Hepatocyte (in vitro differentiated cells): Measurements from ENCODE around the gene OSBPL3. TPM values are rescaled to one million over a fixed set of nuclear protein-coding genes. Genes with fewer than 3 reads are reported as not detected.

Source experiments
- DNase-seq: peaks from one replicate; pipeline ENCODE4 v3.0.0-alpha.2; 2016; ENCODE audit warnings: low spot score
- H2AFZ ChIP-seq: fragments of 200-600 bp; sonication (generic); 2 replicates; pipeline ENCODE4 v1.6.0; 2016; ENCODE audit warnings: antibody characterized with exemption, mild to moderate bottlenecking
- H3K27ac ChIP-seq: fragments of 200-600 bp; sonication (generic); 2 replicates; pipeline ENCODE4 v1.5.1; 2016; ENCODE audit warnings: mild to moderate bottlenecking
- H3K27me3 ChIP-seq: fragments of 200-600 bp; sonication (generic); 2 replicates; pipeline ENCODE4 v1.6.1; 2016
- H3K36me3 ChIP-seq: fragments of 200-600 bp; sonication (generic); replicated peaks from 2 replicates; pipeline ENCODE4 v1.5.1; 2016; ENCODE audit warnings: low read depth; ENCODE audit not compliant: insufficient read depth
- H3K4me1 ChIP-seq: fragments of 200-600 bp; sonication (generic); 2 replicates; pipeline ENCODE4 v1.5.1; 2016; ENCODE audit warnings: mild to moderate bottlenecking, moderate library complexity; ENCODE audit not compliant: insufficient read depth
- H3K4me2 ChIP-seq: fragments of 200-600 bp; sonication (generic); 2 replicates; pipeline ENCODE4 v1.6.0; 2016
- H3K4me3 ChIP-seq: fragments of 200-600 bp; sonication (generic); 2 replicates; pipeline ENCODE4 v1.5.1; 2016; ENCODE audit warnings: mild to moderate bottlenecking
- H3K79me2 ChIP-seq: fragments of 200-600 bp; sonication (generic); 2 replicates; pipeline ENCODE4 v1.6.0; 2017; ENCODE audit warnings: mild to moderate bottlenecking
- H3K9me2 ChIP-seq: fragments of 200-600 bp; sonication (generic); replicated peaks from 2 replicates; pipeline ENCODE4 v1.6.0; 2017; ENCODE audit warnings: mild to moderate bottlenecking; ENCODE audit not compliant: insufficient read depth
- H3K9me3 ChIP-seq: fragments of 200-600 bp; sonication (generic); 2 replicates; pipeline ENCODE4 v1.5.1; 2016; ENCODE audit warnings: low read depth, mild to moderate bottlenecking
- H4K20me1 ChIP-seq: fragments of 200-600 bp; sonication (generic); 2 replicates; pipeline ENCODE4 v1.6.0; 2016; ENCODE audit warnings: mild to moderate bottlenecking; ENCODE audit not compliant: insufficient read depth, poor library complexity, severe bottlenecking
- EZH2 ChIP-seq: fragments of 200-600 bp; sonication (generic); IDR thresholded peaks from 2 replicates; pipeline ENCODE4 v1.6.1; 2016; ENCODE audit warnings: antibody characterized with exemption, mild to moderate bottlenecking, borderline replicate concordance
- EZH2phosphoT487 ChIP-seq: fragments of 200-600 bp; sonication (generic); IDR thresholded peaks from one replicate; pipeline ENCODE4 v1.6.1; 2018; ENCODE audit warnings: antibody characterized with exemption, mild to moderate bottlenecking, low read depth, moderate library complexity; ENCODE audit not compliant: unreplicated experiment, severe bottlenecking
- WGBS: methylation state at CpG from one replicate; pipeline ENCODE4 v1.1.6; 2016; ENCODE audit warnings: low lambda C conversion rate; ENCODE audit errors: missing lambda C conversion rate; 5-methylcytosine and 5-hydroxymethylcytosine counted together
- polyA plus RNA-seq: library from polyadenylated mRNA; unstranded; fragments of >200 nt; fragmentation: Nextera tagmentation; extraction: Ambion mirVana; gene quantifications from 2 replicates; pipeline ENCODE4 v1.2.1, GENCODE V29; 2016
- total RNA-seq: library from RNA; depleted of rRNA; stranded (reverse); fragments of >200 nt; gene quantifications from 2 replicates; pipeline ENCODE4 v1.2.3, GENCODE V29; 2014
- TF ChIP-seq, protein P1 (sequence below): fragments of 200-600 bp; sonication (generic); IDR thresholded peaks from 2 replicates; pipeline ENCODE4 v1.5.1; 2016; ENCODE audit warnings: antibody characterized with exemption, mild to moderate bottlenecking; ENCODE audit not compliant: poor library complexity

OSBPL3 gene
- total and polyA plus RNA-seq, 2 experiments from 2014 or later = 11.4 to 18.0 TPM

DNA sequence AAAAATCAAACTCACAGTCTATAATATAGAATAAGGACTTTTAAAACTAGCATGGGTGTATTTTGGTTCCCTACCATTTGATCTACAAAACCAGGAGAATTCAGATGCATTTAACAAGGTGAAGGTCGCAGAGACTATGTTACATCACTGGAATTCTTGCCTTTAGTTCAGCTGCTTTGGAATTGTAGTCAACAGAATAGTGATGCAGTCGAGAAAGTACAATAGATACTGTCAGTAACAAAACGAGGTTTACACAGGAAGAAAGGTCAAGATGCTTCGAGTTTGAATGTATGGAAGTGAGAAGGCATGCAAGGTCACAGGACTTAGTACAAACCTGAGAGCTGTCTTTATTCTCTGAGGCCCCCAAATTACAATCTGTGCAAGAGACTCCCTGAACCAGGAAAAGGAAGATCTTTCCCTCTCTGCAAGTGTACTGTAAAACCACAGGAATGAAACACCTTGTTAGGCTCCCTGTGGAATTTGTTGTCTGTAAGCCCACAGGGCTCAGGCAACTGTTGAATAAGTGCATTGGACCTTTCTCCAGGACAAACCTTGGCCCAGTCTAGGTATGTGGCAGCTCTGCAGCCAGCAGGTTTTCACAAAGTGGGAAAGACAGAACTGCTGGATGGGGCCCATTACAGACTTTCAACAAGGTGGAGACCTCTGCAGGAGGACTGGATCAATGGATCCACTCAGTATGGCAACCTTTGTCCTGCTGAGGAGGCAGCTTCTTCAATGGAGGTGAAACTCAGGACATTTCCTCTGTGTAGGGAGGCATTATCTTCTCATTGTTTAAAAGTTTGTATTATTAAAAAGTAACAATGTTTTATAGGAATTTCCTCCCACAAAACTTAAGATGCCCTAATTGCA, 121.6 kb downstream of the OSBPL3 start:
- 68% methylated on average over 4 of the region's 4 CpGs for WGBS
- H4K20me1 ChIP-seq = no peaks in the 10 kb centered on the region
- TF ChIP-seq EZH2phosphoT487 (no peak), EZH2 (no peak)
- TF ChIP-seq, protein P1, sequence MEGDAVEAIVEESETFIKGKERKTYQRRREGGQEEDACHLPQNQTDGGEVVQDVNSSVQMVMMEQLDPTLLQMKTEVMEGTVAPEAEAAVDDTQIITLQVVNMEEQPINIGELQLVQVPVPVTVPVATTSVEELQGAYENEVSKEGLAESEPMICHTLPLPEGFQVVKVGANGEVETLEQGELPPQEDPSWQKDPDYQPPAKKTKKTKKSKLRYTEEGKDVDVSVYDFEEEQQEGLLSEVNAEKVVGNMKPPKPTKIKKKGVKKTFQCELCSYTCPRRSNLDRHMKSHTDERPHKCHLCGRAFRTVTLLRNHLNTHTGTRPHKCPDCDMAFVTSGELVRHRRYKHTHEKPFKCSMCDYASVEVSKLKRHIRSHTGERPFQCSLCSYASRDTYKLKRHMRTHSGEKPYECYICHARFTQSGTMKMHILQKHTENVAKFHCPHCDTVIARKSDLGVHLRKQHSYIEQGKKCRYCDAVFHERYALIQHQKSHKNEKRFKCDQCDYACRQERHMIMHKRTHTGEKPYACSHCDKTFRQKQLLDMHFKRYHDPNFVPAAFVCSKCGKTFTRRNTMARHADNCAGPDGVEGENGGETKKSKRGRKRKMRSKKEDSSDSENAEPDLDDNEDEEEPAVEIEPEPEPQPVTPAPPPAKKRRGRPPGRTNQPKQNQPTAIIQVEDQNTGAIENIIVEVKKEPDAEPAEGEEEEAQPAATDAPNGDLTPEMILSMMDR = no peak
- H3K27ac ChIP-seq = no peak overlapping the region
- H3K4me3 ChIP-seq = no peak overlapping the region
- no peak for DNase-seq
- no peaks in the 10 kb centered on the region for H3K27me3 ChIP-seq
- H3K4me2 ChIP-seq = no peak overlapping the region
- H3K9me3 ChIP-seq = no peaks in the 10 kb centered on the region
- H2AFZ ChIP-seq = no peak overlapping the region
- H3K9me2 ChIP-seq = no peaks in the 10 kb centered on the region
- H3K4me1 ChIP-seq = no peaks in the 10 kb centered on the region
- no peaks in the 10 kb centered on the region for H3K36me3 ChIP-seq
- H3K79me2 ChIP-seq = no peaks in the 10 kb centered on the region

DNA sequence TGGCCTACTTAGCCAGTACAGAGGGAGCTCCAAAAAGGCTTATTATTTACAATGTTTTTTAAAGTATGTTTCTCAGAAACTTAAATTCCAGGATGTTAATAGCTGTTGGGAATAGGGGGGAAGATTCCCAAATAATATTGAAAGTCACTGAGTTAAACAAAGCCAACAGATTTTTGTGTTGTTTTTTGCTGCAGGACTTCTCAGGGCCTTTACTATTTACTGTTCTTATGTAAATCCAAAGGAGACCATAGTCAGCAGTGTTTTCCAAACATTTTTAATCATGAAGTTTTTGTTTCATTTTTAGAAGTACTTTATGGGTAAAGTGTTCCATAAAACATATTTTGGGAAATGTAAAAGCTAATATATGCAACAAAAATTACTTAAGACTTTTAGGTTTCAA, 122.4 kb downstream of the OSBPL3 start:
- H3K9me3 ChIP-seq = no peaks in the 10 kb centered on the region
- H3K27ac ChIP-seq = no peak overlapping the region
- H3K4me1 ChIP-seq = no peaks in the 10 kb centered on the region
- H2AFZ ChIP-seq = no peak overlapping the region
- no peaks in the 10 kb centered on the region for H3K79me2 ChIP-seq
- no peak for DNase-seq
- no peak overlapping the region for H3K4me2 ChIP-seq
- H3K36me3 ChIP-seq = no peaks in the 10 kb centered on the region
- no peak for TF ChIP-seq EZH2phosphoT487
- TF ChIP-seq, protein P1 = no peak
- TF ChIP-seq EZH2 = no peak
- H3K27me3 ChIP-seq = no peaks in the 10 kb centered on the region
- H4K20me1 ChIP-seq = no peaks in the 10 kb centered on the region
- H3K9me2 ChIP-seq = no peaks in the 10 kb centered on the region
- H3K4me3 ChIP-seq = no peak overlapping the region

DNA sequence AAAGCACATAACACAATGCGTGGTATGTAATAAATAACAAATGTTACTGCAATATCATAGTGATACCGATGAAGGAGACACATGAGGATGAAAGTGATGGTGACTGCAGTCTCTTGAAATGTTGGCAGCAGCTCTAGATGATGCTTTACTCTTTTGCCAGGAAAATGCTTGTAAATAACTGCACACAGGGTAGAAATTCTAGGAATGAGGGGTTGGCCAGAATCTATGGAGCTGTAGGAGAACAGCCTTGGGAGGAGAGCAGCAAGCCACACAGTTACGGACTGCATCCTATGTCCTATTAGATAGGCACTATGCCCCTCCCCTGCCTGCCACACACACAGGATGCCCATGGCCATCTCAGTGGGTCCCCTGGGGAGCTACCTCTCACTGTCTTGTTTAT, 125.1 kb downstream of the OSBPL3 start:
- Histone ChIP-seq H3K4me2 (no peak overlapping the region), H3K79me2 (no peaks in the 10 kb centered on the region), H3K9me2 (no peaks in the 10 kb centered on the region), H3K4me3 (no peak overlapping the region), H3K9me3 (no peaks in the 10 kb centered on the region), H3K27me3 (no peaks in the 10 kb centered on the region), H4K20me1 (no peaks in the 10 kb centered on the region), H2AFZ (no peak overlapping the region), H3K27ac (no peak overlapping the region), H3K4me1 (no peaks in the 10 kb centered on the region), H3K36me3 (no peaks in the 10 kb centered on the region)
- DNase-seq = no peak
- TF ChIP-seq EZH2phosphoT487 (no peak), EZH2 (no peak)
- TF ChIP-seq, protein P1 = no peak
- WGBS = 85% methylated on average over 3 of the region's 3 CpGs
